ENCODE results near the gene CORO7.

- no peak for TF ChIP-seq CTCF (IDR thresholded peaks at IDR 0.05)
- TF ChIP-seq POLR2A (IDR thresholded peaks at IDR 0.05) = no peak
These were observed 75.1 kb downstream of the CORO7 start for GRCh38 chr16:4341250-4341649.
